LNCAP (cell line): ENCODE measurements around the gene DMKN.

Experiments used
- CTCF ChIP-seq: fragments of 450-650 bp; IDR thresholded peaks from 2 replicates; pipeline ENCODE4 v1.5.1; 2017; ENCODE audit warnings: mild to moderate bottlenecking

The DMKN gene

GRCh38 chr19:35525873-35526272 lies 12.4 kb upstream of the DMKN start:
- no peak for TF ChIP-seq CTCF

GRCh38 chr19:35524181-35524837 lies 10.9 kb upstream of the DMKN start:
- TF ChIP-seq CTCF = no peak

- TF ChIP-seq CTCF = no peak
These were observed 9.4 kb upstream of the DMKN start for GRCh38 chr19:35522745-35523327.

GRCh38 chr19:35521124-35521743 lies 7.8 kb upstream of the DMKN start:
- TF ChIP-seq CTCF = no peak

- TF ChIP-seq CTCF = no peak
These were observed 5.8 kb upstream of the DMKN start for GRCh38 chr19:35519291-35519690.

GRCh38 chr19:35518313-35518712 lies 4.9 kb upstream of the DMKN start:
- no peak for TF ChIP-seq CTCF

GRCh38 chr19:35517342-35517741 lies 3.9 kb upstream of the DMKN start:
- TF ChIP-seq CTCF = no peak
